ENCODE measurements around the gene OXLD1.
A peak's percentile ranks its signal among the peaks of the same experiment; 100 is the strongest.

OXLD1 gene

DNA sequence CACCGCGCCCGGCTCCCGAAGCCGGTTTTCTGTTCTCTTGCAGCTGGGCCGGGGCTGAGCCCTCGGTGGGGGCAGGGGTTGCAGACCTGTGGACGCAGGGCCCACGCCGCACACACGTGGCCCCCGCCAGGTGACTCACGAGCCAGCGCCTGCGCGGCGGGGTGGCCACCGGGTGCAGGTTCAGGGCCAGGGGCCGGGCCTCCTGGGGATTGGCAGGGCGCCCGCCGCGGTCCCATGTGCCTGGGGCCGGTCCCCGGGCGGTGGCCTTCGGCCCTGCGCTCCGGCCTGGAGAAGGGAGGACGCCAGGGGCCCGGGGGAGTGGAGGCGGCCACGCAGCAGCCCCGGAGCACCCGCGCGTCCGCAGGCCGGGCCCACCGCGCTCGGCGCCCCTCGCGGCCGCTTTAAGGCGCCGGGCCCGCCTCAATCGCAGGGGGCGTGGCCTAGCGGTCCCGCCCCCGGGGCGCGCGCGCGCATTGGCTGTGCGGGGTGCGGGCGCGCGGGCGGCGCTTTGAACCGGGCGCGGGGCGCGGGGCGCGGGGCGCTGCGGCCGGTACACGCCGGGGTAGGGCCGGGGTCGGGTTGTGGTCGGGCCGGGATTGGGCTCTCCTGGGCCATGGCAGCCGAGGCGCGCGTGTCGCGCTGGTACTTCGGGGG lies 45.5 kb upstream of the OXLD1 start, which contains the start of gene SLC25A10:
TSS of gene SLC25A10 (plus strand) at position 471 of the 654 bp plus-strand sequence. CDS start at position 614, 143 bp downstream.
- TF ChIP-seq, protein P1, sequence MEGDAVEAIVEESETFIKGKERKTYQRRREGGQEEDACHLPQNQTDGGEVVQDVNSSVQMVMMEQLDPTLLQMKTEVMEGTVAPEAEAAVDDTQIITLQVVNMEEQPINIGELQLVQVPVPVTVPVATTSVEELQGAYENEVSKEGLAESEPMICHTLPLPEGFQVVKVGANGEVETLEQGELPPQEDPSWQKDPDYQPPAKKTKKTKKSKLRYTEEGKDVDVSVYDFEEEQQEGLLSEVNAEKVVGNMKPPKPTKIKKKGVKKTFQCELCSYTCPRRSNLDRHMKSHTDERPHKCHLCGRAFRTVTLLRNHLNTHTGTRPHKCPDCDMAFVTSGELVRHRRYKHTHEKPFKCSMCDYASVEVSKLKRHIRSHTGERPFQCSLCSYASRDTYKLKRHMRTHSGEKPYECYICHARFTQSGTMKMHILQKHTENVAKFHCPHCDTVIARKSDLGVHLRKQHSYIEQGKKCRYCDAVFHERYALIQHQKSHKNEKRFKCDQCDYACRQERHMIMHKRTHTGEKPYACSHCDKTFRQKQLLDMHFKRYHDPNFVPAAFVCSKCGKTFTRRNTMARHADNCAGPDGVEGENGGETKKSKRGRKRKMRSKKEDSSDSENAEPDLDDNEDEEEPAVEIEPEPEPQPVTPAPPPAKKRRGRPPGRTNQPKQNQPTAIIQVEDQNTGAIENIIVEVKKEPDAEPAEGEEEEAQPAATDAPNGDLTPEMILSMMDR (IDR thresholded peaks at IDR 0.05; ENCODE audit: borderline replicate concordance, insufficient read depth, low read depth, low read length): no peak
- peak within 1 kb of the TSS; percentile 72 for H3K4me3 ChIP-seq (ENCODE audit: low read depth, low read length)

DNA sequence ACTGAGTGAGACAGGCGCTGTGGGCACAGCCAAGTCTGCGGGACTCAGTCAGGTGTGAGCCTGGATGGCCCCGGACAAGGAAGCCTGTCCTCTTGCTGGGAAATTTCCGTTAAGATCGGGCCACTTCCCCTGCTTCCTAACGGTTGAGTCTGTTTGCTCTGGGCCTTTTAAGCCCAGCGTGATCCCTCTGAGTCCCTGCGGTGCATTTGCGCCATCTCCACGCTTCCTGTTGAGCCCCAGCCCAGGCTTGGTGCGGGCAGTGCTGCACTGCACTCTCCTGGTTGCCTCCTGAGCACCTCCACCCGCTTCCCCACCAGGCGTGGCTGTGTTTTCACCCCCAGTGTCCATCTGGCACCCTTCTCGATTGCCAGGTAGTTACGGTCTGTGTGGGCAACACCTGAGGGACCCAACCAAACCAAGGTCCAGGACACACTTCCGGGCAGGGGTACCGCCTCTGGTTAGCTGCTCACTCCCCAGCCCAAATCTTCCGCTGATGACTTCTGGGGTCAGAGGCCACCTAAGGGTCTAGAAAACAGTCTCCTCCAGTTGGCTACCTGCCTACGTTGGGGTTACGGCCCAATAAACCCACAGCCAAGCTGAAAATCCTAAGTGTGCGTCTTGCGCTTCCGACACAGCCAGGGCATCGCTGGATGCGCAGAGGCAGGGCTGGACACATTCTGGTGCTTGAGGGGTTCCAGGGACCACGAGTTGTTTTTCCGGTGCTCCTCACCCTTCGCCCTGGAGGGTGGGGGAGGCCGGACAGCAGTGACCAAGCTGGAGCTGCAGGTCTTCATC lies 44.3 kb upstream of the OXLD1 start:
- no peak overlapping the region for H3K4me3 ChIP-seq (ENCODE audit: low read depth, low read length)
- TF ChIP-seq, protein P1 (IDR thresholded peaks at IDR 0.05; ENCODE audit: borderline replicate concordance, insufficient read depth, low read depth, low read length): no peak

DNA sequence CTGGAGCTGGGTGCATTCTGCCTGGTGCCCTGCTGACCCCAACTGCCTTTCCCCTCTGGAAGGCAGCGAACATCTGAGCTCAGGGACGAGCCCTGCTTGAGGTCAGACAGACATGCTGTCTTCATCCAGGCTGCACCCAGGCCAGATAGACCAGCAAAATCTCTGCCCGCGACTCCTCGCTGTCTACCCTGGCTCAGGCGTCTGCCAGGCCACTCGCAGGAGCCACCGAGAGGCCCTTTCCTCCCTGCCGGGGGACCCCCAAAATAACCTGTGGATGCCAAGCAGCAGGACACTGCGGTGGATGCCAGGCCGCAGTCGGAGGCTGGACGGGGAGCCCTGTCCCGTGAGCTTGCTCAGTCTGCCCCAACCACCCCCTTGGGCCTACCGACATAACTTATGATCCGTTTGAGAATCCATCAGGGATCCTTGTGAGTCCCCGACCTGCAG lies 42.4 kb upstream of the OXLD1 start:
- TF ChIP-seq, protein P1 (IDR thresholded peaks at IDR 0.05; ENCODE audit: borderline replicate concordance, insufficient read depth, low read depth, low read length): no peak
- no peak overlapping the region for H3K4me3 ChIP-seq (ENCODE audit: low read depth, low read length)

DNA sequence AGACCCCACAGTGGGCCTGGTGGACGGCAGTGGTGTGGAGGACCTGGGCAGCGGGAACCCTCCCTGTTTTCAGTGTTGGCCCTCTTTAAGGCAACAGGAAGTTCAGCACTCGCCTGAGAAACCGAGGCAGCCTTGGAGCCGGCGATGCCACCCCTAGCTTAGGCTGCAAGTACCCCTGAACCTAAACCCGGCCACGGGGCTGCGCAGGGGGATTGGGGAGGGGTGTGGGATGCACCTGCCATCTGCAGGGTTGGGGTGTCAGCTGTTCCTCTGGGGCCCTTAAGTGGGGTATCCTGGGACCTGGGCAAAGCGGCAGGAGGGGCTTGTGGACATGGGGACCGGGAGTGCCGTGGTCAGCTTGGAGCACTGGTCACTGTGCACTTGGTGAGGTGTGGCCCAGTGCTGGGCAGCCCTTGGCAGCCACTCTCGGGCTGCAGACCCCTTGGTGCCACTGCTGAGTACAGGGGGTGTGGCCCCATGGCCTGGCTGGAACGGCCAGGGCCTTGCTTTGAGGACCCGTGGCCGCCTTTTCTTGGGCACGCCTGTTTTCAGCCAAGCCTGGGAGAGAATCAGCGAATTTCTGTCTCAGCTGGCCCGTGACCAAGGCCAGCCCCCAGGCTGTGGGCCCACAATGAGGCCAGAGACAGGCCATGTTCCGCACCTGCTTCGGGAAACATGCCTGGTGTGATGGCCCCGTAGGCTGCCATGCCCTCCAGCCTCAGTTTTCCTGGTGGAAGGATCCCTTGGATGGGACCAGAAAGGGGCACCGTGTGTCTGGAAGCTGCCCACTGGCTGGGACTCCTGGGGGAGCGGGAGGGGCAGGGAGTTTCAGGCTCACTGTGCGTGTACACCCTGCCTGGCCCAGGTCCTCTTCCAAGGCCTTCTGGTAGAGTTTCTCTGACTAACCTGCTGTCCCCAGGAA lies 41.6 kb upstream of the OXLD1 start:
- no peak overlapping the region for H3K4me3 ChIP-seq (ENCODE audit: low read depth, low read length)

DNA sequence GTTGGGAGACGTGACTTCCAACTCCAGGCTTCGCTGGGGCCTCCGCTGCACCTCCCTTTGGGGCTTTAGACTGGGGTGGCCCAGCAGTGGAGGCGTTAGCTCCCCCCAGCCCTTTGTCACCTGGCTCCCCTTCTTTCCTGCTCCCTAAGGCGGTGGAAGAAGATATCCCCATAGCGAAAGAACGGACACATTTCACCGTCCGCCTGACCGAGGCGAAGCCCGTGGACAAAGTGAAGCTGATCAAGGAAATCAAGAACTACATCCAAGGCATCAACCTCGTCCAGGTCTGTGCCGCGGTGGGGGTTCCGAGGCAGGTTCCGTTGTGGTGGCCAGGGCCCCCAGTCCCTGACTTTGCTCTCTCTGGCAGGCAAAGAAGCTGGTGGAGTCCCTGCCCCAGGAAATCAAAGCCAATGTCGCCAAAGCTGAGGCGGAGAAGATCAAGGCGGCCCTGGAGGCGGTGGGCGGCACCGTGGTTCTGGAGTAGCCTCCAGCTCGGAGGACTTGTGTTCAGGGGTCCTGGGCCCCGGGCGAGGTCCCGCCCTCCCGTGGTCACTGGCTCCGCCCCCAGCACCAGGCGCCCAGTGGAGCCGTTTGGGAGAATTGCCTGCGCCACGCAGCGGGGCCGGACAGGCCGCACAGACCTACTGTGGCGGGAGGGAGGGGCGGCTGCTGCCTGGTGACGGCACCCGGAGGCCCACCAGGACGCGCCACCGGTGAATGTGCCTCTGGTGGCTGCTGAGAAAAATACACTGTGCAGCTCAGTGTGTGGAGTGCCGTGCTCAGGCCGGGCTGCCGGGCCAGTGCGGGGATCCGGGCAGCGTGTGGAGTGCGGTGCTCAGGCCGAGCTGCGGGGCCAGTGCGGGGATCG lies 40.6 kb upstream of the OXLD1 start:
- H3K4me3 ChIP-seq (ENCODE audit: low read depth, low read length): no peak overlapping the region
- TF ChIP-seq, protein P1 (IDR thresholded peaks at IDR 0.05; ENCODE audit: borderline replicate concordance, insufficient read depth, low read depth, low read length): 0 out of 2 replicates have a peak, but pooled peaks have one; percentile 12

More for the DNA sequence above, 41.6 kb upstream of the OXLD1 start:
- TF ChIP-seq, protein P1 (IDR thresholded peaks at IDR 0.05; ENCODE audit: borderline replicate concordance, insufficient read depth, low read depth, low read length): no peak

DNA sequence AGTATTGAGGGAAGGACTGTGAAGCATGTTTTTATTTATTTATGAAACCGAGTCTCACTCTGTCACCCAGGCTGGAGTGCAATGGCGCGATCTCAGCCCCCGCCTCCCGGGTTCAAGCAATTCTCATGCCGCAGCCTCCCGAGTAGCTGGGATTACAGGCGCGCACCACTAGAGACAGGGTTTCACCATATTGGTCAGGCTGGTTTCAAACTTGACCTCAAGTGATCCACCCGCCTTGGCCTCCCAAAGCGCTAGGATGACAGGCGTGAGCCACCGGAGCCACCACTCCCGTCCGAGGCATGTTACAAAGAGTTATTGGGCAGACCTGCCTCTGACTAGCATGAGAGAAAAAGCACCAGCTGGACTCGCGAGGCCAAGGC lies 39.8 kb upstream of the OXLD1 start:
- H3K4me3 ChIP-seq (ENCODE audit: low read depth, low read length): no peak overlapping the region
- TF ChIP-seq, protein P1 (IDR thresholded peaks at IDR 0.05; ENCODE audit: borderline replicate concordance, insufficient read depth, low read depth, low read length): no peak
